ENCODE measurements around the gene HOXA3.

HOXA3 gene

GRCh38 chr7:27126596-27127327 lies 25.6 kb downstream of the HOXA3 start:
- no peak for DNase-seq

- no peak for DNase-seq
These were observed 26.4 kb downstream of the HOXA3 start for GRCh38 chr7:27125986-27126394.

GRCh38 chr7:27124902-27125689 lies 27.3 kb downstream of the HOXA3 start:
- DNase-seq: no peak

- DNase-seq: no peak
These were observed 28.1 kb downstream of the HOXA3 start for GRCh38 chr7:27124096-27124901.

GRCh38 chr7:27123477-27124053 lies 28.8 kb downstream of the HOXA3 start:
- DNase-seq: no peak

GRCh38 chr7:27123007-27123476 lies 29.3 kb downstream of the HOXA3 start:
- no peak for DNase-seq

- DNase-seq: no peak
These were observed 30.1 kb downstream of the HOXA3 start for GRCh38 chr7:27122077-27122910.

- DNase-seq: no peak
These were observed 30.7 kb downstream of the HOXA3 start for GRCh38 chr7:27121684-27122076.

- no peak for DNase-seq
These were observed 32.9 kb downstream of the HOXA3 start for GRCh38 chr7:27119412-27119911.

- DNase-seq: no peak
These were observed 33.8 kb downstream of the HOXA3 start for GRCh38 chr7:27118580-27118979.

GRCh38 chr7:27117887-27118491 lies 34.4 kb downstream of the HOXA3 start:
- no peak for DNase-seq

- DNase-seq: no peak
These were observed 35.2 kb downstream of the HOXA3 start for GRCh38 chr7:27116962-27117886.

GRCh38 chr7:27116031-27116961 lies 36.1 kb downstream of the HOXA3 start:
- DNase-seq: no peak

GRCh38 chr7:27115221-27116026 lies 37.0 kb downstream of the HOXA3 start:
- no peak for DNase-seq

- no peak for DNase-seq
These were observed 37.5 kb downstream of the HOXA3 start for GRCh38 chr7:27114881-27115220.

- DNase-seq: no peak
These were observed 38.2 kb downstream of the HOXA3 start for GRCh38 chr7:27113991-27114769.
